SU-DHL-6 (cell line): ENCODE measurements around the gene JPH4.

Experiments
- H2AFZ ChIP-seq: fragments of 200-600 bp; sonication (generic); 2 replicates; pipeline ENCODE4 v1.6.1; 2014; ENCODE audit warnings: low read depth, mild to moderate bottlenecking, moderate library complexity, mixed read lengths, antibody characterized with exemption, low read length; ENCODE audit not compliant: severe bottlenecking
- H3F3A ChIP-seq: fragments of 200-600 bp; shearing (Covaris generic); 2 replicates; pipeline ENCODE4 v1.6.0; 2016; ENCODE audit warnings: antibody characterized with exemption, mild to moderate bottlenecking; ENCODE audit not compliant: insufficient read depth
- H3K27ac ChIP-seq: fragments of 200-600 bp; sonication (generic); 2 replicates; pipeline ENCODE4 v1.5.1; 2016; ENCODE audit warnings: low read depth, mild to moderate bottlenecking, low read length, moderate library complexity, mixed read lengths
- H3K27me3 ChIP-seq: fragments of 200-600 bp; sonication (generic), shearing (Covaris generic); 2 replicates; pipeline ENCODE4 v1.6.0; 2014; ENCODE audit warnings: mild to moderate bottlenecking, low read length
- H3K36me3 ChIP-seq: fragments of 200-600 bp; sonication (generic); 2 replicates; pipeline ENCODE4 v1.6.1; 2014; ENCODE audit warnings: mild to moderate bottlenecking, low read length, mixed read lengths
- H3K4me2 ChIP-seq: fragments of 300-600, 200-600 bp; shearing (Covaris generic), sonication (generic); 2 replicates; pipeline ENCODE4 v1.6.0; 2014; ENCODE audit warnings: low read length, low read depth, mild to moderate bottlenecking; ENCODE audit not compliant: poor library complexity, severe bottlenecking
- H3K4me3 ChIP-seq: fragments of 200-600 bp; sonication (generic); 2 replicates; pipeline ENCODE4 v1.5.1; 2014; ENCODE audit warnings: antibody characterized with exemption, low read length, mild to moderate bottlenecking, mixed read lengths; ENCODE audit not compliant: insufficient read depth, poor library complexity, severe bottlenecking
- H3K79me2 ChIP-seq: fragments of 200-600 bp; sonication (generic); 2 replicates; pipeline ENCODE4 v1.6.1; 2014; ENCODE audit warnings: mild to moderate bottlenecking, low read length, moderate library complexity; ENCODE audit not compliant: insufficient read depth
- H3K9ac ChIP-seq: fragments of 200-600 bp; sonication (generic); 2 replicates; pipeline ENCODE4 v1.7.0; 2014; ENCODE audit warnings: mild to moderate bottlenecking, low read length
- H3K9me2 ChIP-seq: fragments of 200-600 bp; sonication (generic); replicated peaks from 2 replicates; pipeline ENCODE4 v1.6.1; 2014; ENCODE audit warnings: low read length; ENCODE audit not compliant: insufficient read depth
- H3K9me3 ChIP-seq: fragments of 200-600 bp; sonication (generic); 2 replicates; pipeline ENCODE4 v1.6.1; 2014; ENCODE audit warnings: low read length, mixed read lengths; ENCODE audit not compliant: insufficient read depth
- H4K20me1 ChIP-seq: fragments of 200-600 bp; sonication (generic); 2 replicates; pipeline ENCODE4 v1.6.1; 2014; ENCODE audit warnings: low read depth, mild to moderate bottlenecking, antibody characterized with exemption, low read length, moderate library complexity, mixed read lengths
- CTCF ChIP-seq: fragments of 200-600 bp; sonication (generic); IDR thresholded peaks from one replicate; pipeline ENCODE4 v1.5.1; 2017; ENCODE audit warnings: antibody characterized with exemption, mild to moderate bottlenecking, low read length, moderate library complexity; ENCODE audit not compliant: insufficient read depth, poor library complexity, severe bottlenecking
- EZH2phosphoT487 ChIP-seq: fragments of 200-600 bp; sonication (generic), shearing (Covaris generic); conservative IDR thresholded peaks from 2 replicates; pipeline ENCODE4 v1.6.1; 2018; ENCODE audit warnings: mild to moderate bottlenecking, antibody characterized with exemption, low read length, moderate library complexity, mixed read lengths

Gene JPH4

DNA sequence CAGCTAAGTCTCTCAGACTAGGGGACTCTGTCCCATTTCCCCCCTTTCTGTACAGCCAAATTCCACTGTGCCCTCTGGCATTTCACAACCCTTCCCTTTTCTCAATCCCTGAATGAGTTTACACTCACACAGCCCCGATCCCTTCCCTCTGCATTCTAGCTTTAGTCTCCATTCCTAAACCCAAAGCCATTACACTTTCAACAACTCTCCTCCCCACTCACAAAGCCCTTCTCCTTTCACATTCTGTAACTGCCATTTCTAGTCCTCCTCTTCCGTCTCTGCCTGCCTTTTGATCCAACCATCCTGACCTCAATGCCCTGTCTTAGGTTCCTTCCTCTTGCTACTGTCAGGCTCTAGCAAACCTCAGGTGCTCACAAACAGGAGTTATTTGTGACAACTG lies 30.7 kb downstream of the JPH4 start:
- Histone ChIP-seq H3K4me3 (no peak overlapping the region), H3K9me3 (no peaks in the 10 kb centered on the region), H3K27ac (no peak overlapping the region), H2AFZ (no peak overlapping the region), H3K4me2 (no peak overlapping the region), H4K20me1 (no peaks in the 10 kb centered on the region), H3K79me2 (no peaks in the 10 kb centered on the region), H3K27me3 (no peaks in the 10 kb centered on the region), H3F3A (no peaks in the 10 kb centered on the region), H3K36me3 (no peaks in the 10 kb centered on the region), H3K9me2 (no peaks in the 10 kb centered on the region), H3K9ac (no peak overlapping the region)
- TF ChIP-seq EZH2phosphoT487 (no peak), CTCF (no peak)

DNA sequence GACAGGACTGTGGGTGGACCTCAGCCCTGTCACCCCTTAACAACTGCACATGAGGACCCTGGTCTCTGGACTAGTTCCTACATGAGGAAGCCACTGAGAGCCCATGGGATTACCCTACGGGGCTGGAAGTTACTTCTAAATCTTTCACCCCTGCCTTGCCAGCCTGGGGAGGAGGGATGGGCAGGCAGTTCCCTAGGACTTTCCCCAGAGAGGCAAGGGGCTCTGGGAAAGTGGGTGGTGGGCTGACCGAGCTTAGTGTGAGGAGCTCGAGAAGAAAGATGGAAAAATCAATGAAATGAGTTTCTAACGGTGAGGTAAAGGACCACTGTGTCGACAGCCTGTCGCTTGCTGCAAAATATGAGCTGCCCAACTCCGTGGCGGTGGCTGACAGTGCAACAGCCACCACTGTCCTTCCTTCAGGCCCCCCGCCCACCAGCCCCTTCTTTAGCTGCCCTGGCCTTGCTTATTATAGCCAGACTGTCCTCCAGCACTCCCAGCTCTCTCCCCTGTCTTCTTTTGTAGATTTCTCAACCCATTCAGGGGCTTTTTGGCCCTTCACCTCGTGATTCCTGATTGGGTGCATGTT lies 32.0 kb downstream of the JPH4 start:
- Histone ChIP-seq H3K27ac (no peak overlapping the region), H3K79me2 (no peaks in the 10 kb centered on the region), H3K9ac (no peak overlapping the region), H3K4me3 (no peak overlapping the region), H3K9me2 (no peaks in the 10 kb centered on the region), H3F3A (no peaks in the 10 kb centered on the region), H4K20me1 (no peaks in the 10 kb centered on the region), H3K36me3 (no peaks in the 10 kb centered on the region), H2AFZ (no peak overlapping the region), H3K4me2 (no peak overlapping the region), H3K9me3 (no peaks in the 10 kb centered on the region), H3K27me3 (no peaks in the 10 kb centered on the region)
- TF ChIP-seq CTCF (no peak), EZH2phosphoT487 (no peak)

GRCh38 chr14:23545740-23546365 lies 32.7 kb downstream of the JPH4 start:
- Histone ChIP-seq H3K9me3 (no peaks in the 10 kb centered on the region), H3F3A (no peaks in the 10 kb centered on the region), H3K4me3 (no peak overlapping the region), H3K9ac (no peak overlapping the region), H3K27me3 (no peaks in the 10 kb centered on the region), H3K79me2 (no peaks in the 10 kb centered on the region), H3K36me3 (no peaks in the 10 kb centered on the region), H4K20me1 (no peaks in the 10 kb centered on the region), H2AFZ (no peak overlapping the region), H3K9me2 (no peaks in the 10 kb centered on the region), H3K4me2 (no peak overlapping the region), H3K27ac (no peak overlapping the region)
- TF ChIP-seq EZH2phosphoT487 (no peak), CTCF (no peak)
